CD14-positive monocyte (primary cell): ENCODE measurements around the gene GBGT1. TPM values are rescaled to one million over a fixed set of nuclear protein-coding genes. Genes with fewer than 3 reads are reported as not detected.

Experiments
- DNase-seq, 3 donors: peaks; one replicate each; pipeline ENCODE4 v3.0.0-alpha.2; 2011 to 2022
- H2AFZ ChIP-seq: 2 replicates; pipeline ENCODE4 v1.6.0; 2012; ENCODE audit warnings: mild to moderate bottlenecking, low read depth, low read length, inconsistent platforms; ENCODE audit not compliant: insufficient read depth, poor library complexity, severe bottlenecking
- H3K27ac ChIP-seq, 2 donors: 1 replicate in 1 of 2; 2 replicates in 1 of 2; pipeline ENCODE4 v1.5.1; 2012 to 2013; ENCODE audit warnings: low read length in 2 of 2, control low read depth in 1 of 2, inconsistent platforms in 1 of 2, low read depth in 1 of 2, mild to moderate bottlenecking in 1 of 2
- H3K27me3 ChIP-seq, 2 donors: one replicate each; pipeline versions ENCODE4 v1.6.0 to v1.6.1; 2011 to 2013; ENCODE audit warnings: low read length in 2 of 2; ENCODE audit not compliant: control insufficient read depth in 2 of 2, insufficient read depth in 2 of 2
- H3K36me3 ChIP-seq, 2 donors: replicated peaks in 1 of 2; 1 replicate in 1 of 2; 2 replicates in 1 of 2; pipeline versions ENCODE4 v1.5.1 to v1.6.1; 2012 to 2013; ENCODE audit warnings: low read length in 2 of 2, control low read depth in 1 of 2, inconsistent platforms in 1 of 2, mild to moderate bottlenecking in 1 of 2; ENCODE audit not compliant: insufficient read depth in 2 of 2, control insufficient read depth in 1 of 2
- H3K4me1 ChIP-seq, 2 donors: 1 replicate in 1 of 2; 2 replicates in 1 of 2; pipeline versions ENCODE4 v1.5.1 to v1.6.1; 2012 to 2013; ENCODE audit warnings: low read length in 2 of 2, control low read depth in 1 of 2, inconsistent platforms in 1 of 2, mild to moderate bottlenecking in 1 of 2, moderate library complexity in 1 of 2; ENCODE audit not compliant: insufficient read depth in 2 of 2, control insufficient read depth in 1 of 2
- H3K4me2 ChIP-seq: replicated peaks from 2 replicates; pipeline ENCODE3; 2012; ENCODE audit warnings: low read length, moderate library complexity, mild to moderate bottlenecking; ENCODE audit not compliant: poor library complexity, severe bottlenecking; ENCODE audit errors: extremely low read depth
- H3K4me3 ChIP-seq, 3 experiments: fragments of 200-600 bp in 1 of 3; sonication (generic) in 1 of 3; replicated peaks in 1 of 3; 1 replicate in 2 of 3; 2 replicates in 1 of 3; pipeline ENCODE4 v1.5.1; 2011 to 2013; ENCODE audit warnings: low read length in 3 of 3, mild to moderate bottlenecking in 3 of 3, control low read depth in 2 of 3, low read depth in 2 of 3, inconsistent platforms in 1 of 3, moderate library complexity in 1 of 3
- H3K79me2 ChIP-seq: 2 replicates; pipeline ENCODE4 v1.6.0; 2012; ENCODE audit warnings: mild to moderate bottlenecking, control low read depth, inconsistent platforms, low read length, moderate library complexity; ENCODE audit not compliant: insufficient read depth
- H3K9ac ChIP-seq: 2 replicates; pipeline ENCODE4 v1.6.0; 2017; ENCODE audit warnings: low read length, mild to moderate bottlenecking; ENCODE audit not compliant: insufficient read depth, poor library complexity, severe bottlenecking
- H3K9me3 ChIP-seq, 2 donors: replicated peaks in 1 of 2; 1 replicate in 1 of 2; 2 replicates in 1 of 2; pipeline versions ENCODE4 v1.5.1 to v1.6.1; 2012 to 2013; ENCODE audit warnings: low read length in 2 of 2, control low read depth in 1 of 2; ENCODE audit not compliant: control insufficient read depth in 1 of 2, insufficient read depth in 1 of 2
- H4K20me1 ChIP-seq: 2 replicates; pipeline ENCODE4 v1.6.0; 2012; ENCODE audit warnings: mild to moderate bottlenecking, low read length, control low read depth, moderate library complexity; ENCODE audit not compliant: insufficient read depth
- H3K27ac Mint-ChIP-seq, 7 donors: one replicate each; pipeline ENCODE4 v1.8.0; 2020; ENCODE audit warnings: mild to moderate bottlenecking in 7 of 7, mixed read lengths in 7 of 7, moderate library complexity in 6 of 7, inconsistent platforms in 2 of 7
- H3K27me3 Mint-ChIP-seq, 3 donors: one replicate each; pipeline ENCODE4 v1.8.0; 2021 to 2022; ENCODE audit warnings: low read depth in 3 of 3, mild to moderate bottlenecking in 3 of 3, mixed read lengths in 3 of 3, moderate library complexity in 3 of 3, inconsistent platforms in 1 of 3
- H3K36me3 Mint-ChIP-seq, 2 donors: one replicate each; pipeline ENCODE4 v1.8.0; 2020; ENCODE audit warnings: mixed read lengths in 2 of 2, inconsistent platforms in 1 of 2, mild to moderate bottlenecking in 1 of 2
- H3K4me1 Mint-ChIP-seq: one replicate; pipeline ENCODE4 v1.8.0; 2020; ENCODE audit warnings: mild to moderate bottlenecking, mixed read lengths
- H3K4me3 Mint-ChIP-seq, 2 donors: one replicate each; pipeline ENCODE4 v1.8.0; 2020; ENCODE audit warnings: mild to moderate bottlenecking in 2 of 2, mixed read lengths in 2 of 2, moderate library complexity in 1 of 2
- H3K9me3 Mint-ChIP-seq, 7 donors: one replicate each; pipeline ENCODE4 v1.8.0; 2020 to 2022; ENCODE audit warnings: mixed read lengths in 7 of 7, mild to moderate bottlenecking in 6 of 7, moderate library complexity in 6 of 7, inconsistent platforms in 2 of 7
- whole genome bisulfite sequencing: methylation state at CpG from one replicate; pipeline ENCODE4 v1.1.5; 2013; ENCODE audit warnings: missing lambda C conversion rate; ENCODE audit not compliant: insufficient coverage; 5-methylcytosine and 5-hydroxymethylcytosine counted together
- intact Hi-C, 2 donors: fragments of 100-400 bp; cut with micrococcal nuclease; formaldehyde crosslinking; loops; one replicate each; pipeline versions ENCODE4 v1.15.0 to v1.15.1; 2023
- polyA plus RNA-seq, 3 donors: library from polyadenylated mRNA; depleted of rRNA in 1 of 3; unstranded in 2 of 3; stranded (reverse) in 1 of 3; fragments of 300-500 nt in 2 of 3; fragments of >200 nt in 1 of 3; fragmentation: Illumina TruSeq in 2 of 3; gene quantifications; 1 replicate in 2 of 3; 2 replicates in 1 of 3; pipeline ENCODE4 v1.2.3, GENCODE V29; 2012 to 2021
- TF ChIP-seq, protein P1 (sequence below): fragments of 200-600 bp; IDR thresholded peaks from one replicate; pipeline ENCODE4 v1.8.0; 2022; ENCODE audit warnings: antibody characterized with exemption, mild to moderate bottlenecking

The GBGT1 gene
- polyA plus RNA-seq, 3 donors = 7.1 to 40.1 (median 8.0) TPM

GRCh38 chr9:133113163-133113948 is 50.4 kb downstream of the GBGT1 start:
- Histone ChIP-seq H3K27me3 (no peaks in the 10 kb centered on the region), H4K20me1 (peaks cover 14% of the 10 kb centered on the region), H3K9me3 (no peaks in the 10 kb centered on the region), H3K9ac (peak overlapping the region; percentile 76), H3K27ac (peak overlapping the region; percentile 87 to 91), H3K79me2 (peaks cover 3% of the 10 kb centered on the region), H3K4me3 (peak overlapping the region in 1 of 3 experiments; percentile 32), H3K36me3 (peaks cover 18 to 25% of the 10 kb centered on the region in 2 donors), H3K4me1 (peaks cover 44 to 55% of the 10 kb centered on the region in 2 donors), H3K4me2 (peak overlapping the region; percentile 44), H2AFZ (no peak overlapping the region)
- Mint-ChIP-seq H3K27me3 (peaks cover 6 to 8% (median 7%) of the 10 kb centered on the region in 3 donors), H3K27ac (peak overlapping the region; percentile 89 to 98 (median 96)), H3K4me3 (peak overlapping the region; percentile 66 to 79), H3K4me1 (peaks cover 57% of the 10 kb centered on the region), H3K36me3 (peaks cover 37 to 39% of the 10 kb centered on the region in 2 donors), H3K9me3 (peaks cover 0 to 1% (median 0%) of the 10 kb centered on the region in 7 donors)
- DNase-seq = peak; percentile 77 to 83 (median 78)
- intact Hi-C loops = no loop called here
- WGBS = 19% methylated on average over 19 of the region's 19 CpGs
- TF ChIP-seq, protein P1, sequence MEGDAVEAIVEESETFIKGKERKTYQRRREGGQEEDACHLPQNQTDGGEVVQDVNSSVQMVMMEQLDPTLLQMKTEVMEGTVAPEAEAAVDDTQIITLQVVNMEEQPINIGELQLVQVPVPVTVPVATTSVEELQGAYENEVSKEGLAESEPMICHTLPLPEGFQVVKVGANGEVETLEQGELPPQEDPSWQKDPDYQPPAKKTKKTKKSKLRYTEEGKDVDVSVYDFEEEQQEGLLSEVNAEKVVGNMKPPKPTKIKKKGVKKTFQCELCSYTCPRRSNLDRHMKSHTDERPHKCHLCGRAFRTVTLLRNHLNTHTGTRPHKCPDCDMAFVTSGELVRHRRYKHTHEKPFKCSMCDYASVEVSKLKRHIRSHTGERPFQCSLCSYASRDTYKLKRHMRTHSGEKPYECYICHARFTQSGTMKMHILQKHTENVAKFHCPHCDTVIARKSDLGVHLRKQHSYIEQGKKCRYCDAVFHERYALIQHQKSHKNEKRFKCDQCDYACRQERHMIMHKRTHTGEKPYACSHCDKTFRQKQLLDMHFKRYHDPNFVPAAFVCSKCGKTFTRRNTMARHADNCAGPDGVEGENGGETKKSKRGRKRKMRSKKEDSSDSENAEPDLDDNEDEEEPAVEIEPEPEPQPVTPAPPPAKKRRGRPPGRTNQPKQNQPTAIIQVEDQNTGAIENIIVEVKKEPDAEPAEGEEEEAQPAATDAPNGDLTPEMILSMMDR = no peak

- Mint-ChIP-seq H3K4me3 (peak overlapping the region; percentile 43 to 79), H3K9me3 (peaks cover 0 to 4% (median 0%) of the 10 kb centered on the region in 7 donors), H3K36me3 (peaks cover 41 to 46% of the 10 kb centered on the region in 2 donors), H3K27me3 (peaks cover 6 to 7% (median 7%) of the 10 kb centered on the region in 3 donors), H3K4me1 (peaks cover 53% of the 10 kb centered on the region), H3K27ac (peak overlapping the region; percentile 89 to 98 (median 96))
- peak overlapping the region; percentile 76 for H3K9ac ChIP-seq
- no peak overlapping the region for H2AFZ ChIP-seq
- H3K9me3 ChIP-seq = no peaks in the 10 kb centered on the region
- peaks cover 3% of the 10 kb centered on the region for H3K79me2 ChIP-seq
- peaks cover 44 to 51% of the 10 kb centered on the region in 2 donors for H3K4me1 ChIP-seq
- H3K27ac ChIP-seq = peak overlapping the region; percentile 87 to 91
- H3K4me3 ChIP-seq = peak overlapping the region in 1 of 3 experiments; percentile 32
- peak; percentile 99 to 100 (median 100) for DNase-seq
- intact Hi-C loops = loop anchor here in 1 of 2 donors (1.0 kb wide), 1 partner anchor 9 kb away; the partner anchor contains the start of gene RALGDS
- TF ChIP-seq, protein P1 = no peak
- H4K20me1 ChIP-seq = peaks cover 14% of the 10 kb centered on the region
- peaks cover 26 to 32% of the 10 kb centered on the region in 2 donors for H3K36me3 ChIP-seq
- 3% methylated on average over 5 of the region's 7 CpGs for WGBS
- H3K4me2 ChIP-seq = peak overlapping the region; percentile 44
- H3K27me3 ChIP-seq = no peaks in the 10 kb centered on the region
Measured at GRCh38 chr9:133112663-133113026, 51.1 kb downstream of the GBGT1 start.
